ENCODE measurements around the gene EEF1A2.

Gene EEF1A2

GRCh38 chr20:63504642-63505041 lies 5.8 kb upstream of the EEF1A2 start:
- DNase-seq: no peak
- H3K9me3 ChIP-seq (ENCODE audit: control extremely low read depth in 1 of 5, control insufficient read depth in 4 of 5, insufficient read depth in 2 of 5, low read depth in 1 of 5, low read length in 4 of 5): peaks cover 0 to 25% (median 15%) of the 10 kb centered on the region in 5 experiments
- H3K36me3 ChIP-seq (ENCODE audit: control insufficient read depth in 4 of 4, insufficient read depth in 4 of 4, low read length in 3 of 4): no peaks in the 10 kb centered on the region
- H3K4me3 ChIP-seq (ENCODE audit: control insufficient read depth in 1 of 7, extremely low read depth in 1 of 7, insufficient read depth in 4 of 7, low read depth in 2 of 7, low read length in 6 of 7): no peak overlapping the region
- POLR2A ChIA-PET: no interaction called here
- peaks cover 0 to 50% (median 7%) of the 10 kb centered on the region in 5 experiments for H3K27me3 ChIP-seq (replicated peaks in 2 of 5; ENCODE audit: control insufficient read depth in 4 of 5, insufficient read depth in 5 of 5, low read length in 4 of 5)
- H3K4me1 ChIP-seq (ENCODE audit: control extremely low read depth in 1 of 4, control insufficient read depth in 4 of 4, insufficient read depth in 4 of 4, low read length in 3 of 4): peaks cover 0 to 2% (median 0%) of the 10 kb centered on the region in 4 experiments
- CTCF ChIA-PET: interaction anchor here (2.2 kb wide), 1 partner anchor 8 kb away, joined by 10 read pairs; no protein-coding TSS in a partner anchor
- no peak overlapping the region for H3K27ac ChIP-seq (ENCODE audit: insufficient read depth in 1 of 2, low read depth in 1 of 2, low read length in 2 of 2, poor library complexity in 1 of 2, severe bottlenecking in 2 of 2)
- WGBS (ENCODE audit: insufficient coverage): 96% methylated on average over 8 of the region's 9 CpGs

GRCh38 chr20:63503524-63503923 lies 4.6 kb upstream of the EEF1A2 start:
- peaks cover 0 to 25% (median 15%) of the 10 kb centered on the region in 5 experiments for H3K9me3 ChIP-seq (ENCODE audit: control extremely low read depth in 1 of 5, control insufficient read depth in 4 of 5, insufficient read depth in 2 of 5, low read depth in 1 of 5, low read length in 4 of 5)
- H3K4me3 ChIP-seq (ENCODE audit: control insufficient read depth in 1 of 7, extremely low read depth in 1 of 7, insufficient read depth in 4 of 7, low read depth in 2 of 7, low read length in 6 of 7): no peak overlapping the region
- CTCF ChIA-PET: interaction anchor here (0.6 kb wide), 1 partner anchor 41 kb away, joined by 3 read pairs; no protein-coding TSS in a partner anchor
- H3K27me3 ChIP-seq (replicated peaks in 2 of 5; ENCODE audit: control insufficient read depth in 4 of 5, insufficient read depth in 5 of 5, low read length in 4 of 5): peaks cover 0 to 54% (median 7%) of the 10 kb centered on the region in 5 experiments
- no peak for DNase-seq
- H3K36me3 ChIP-seq (ENCODE audit: control insufficient read depth in 4 of 4, insufficient read depth in 4 of 4, low read length in 3 of 4): no peaks in the 10 kb centered on the region
- 47% methylated on average over 4 of the region's 7 CpGs for WGBS (ENCODE audit: insufficient coverage)
- H3K27ac ChIP-seq (ENCODE audit: insufficient read depth in 1 of 2, low read depth in 1 of 2, low read length in 2 of 2, poor library complexity in 1 of 2, severe bottlenecking in 2 of 2): no peak overlapping the region
- POLR2A ChIA-PET: no interaction called here
- peaks cover 0 to 7% (median 4%) of the 10 kb centered on the region in 4 experiments for H3K4me1 ChIP-seq (ENCODE audit: control extremely low read depth in 1 of 4, control insufficient read depth in 4 of 4, insufficient read depth in 4 of 4, low read length in 3 of 4)

- CTCF ChIA-PET: interaction anchor here (0.6 kb wide), 1 partner anchor 42 kb away, joined by 3 read pairs; no protein-coding TSS in a partner anchor
These were observed 3.8 kb upstream of the EEF1A2 start for GRCh38 chr20:63502671-63503172.

GRCh38 chr20:63501818-63502670 lies 3.2 kb upstream of the EEF1A2 start:
- Histone ChIP-seq H3K4me3 (ENCODE audit: control insufficient read depth in 1 of 7, extremely low read depth in 1 of 7, insufficient read depth in 4 of 7, low read depth in 2 of 7, low read length in 6 of 7) (no peak overlapping the region), H3K4me1 (ENCODE audit: control extremely low read depth in 1 of 4, control insufficient read depth in 4 of 4, insufficient read depth in 4 of 4, low read length in 3 of 4) (peaks cover 0 to 12% (median 7%) of the 10 kb centered on the region in 4 experiments), H3K36me3 (ENCODE audit: control insufficient read depth in 4 of 4, insufficient read depth in 4 of 4, low read length in 3 of 4) (no peaks in the 10 kb centered on the region), H3K9me3 (ENCODE audit: control extremely low read depth in 1 of 5, control insufficient read depth in 4 of 5, insufficient read depth in 2 of 5, low read depth in 1 of 5, low read length in 4 of 5) (peaks cover 0 to 25% (median 13%) of the 10 kb centered on the region in 5 experiments), H3K27ac (ENCODE audit: insufficient read depth in 1 of 2, low read depth in 1 of 2, low read length in 2 of 2, poor library complexity in 1 of 2, severe bottlenecking in 2 of 2) (no peak overlapping the region), H3K27me3 (replicated peaks in 2 of 5; ENCODE audit: control insufficient read depth in 4 of 5, insufficient read depth in 5 of 5, low read length in 4 of 5) (peaks cover 0 to 69% (median 9%) of the 10 kb centered on the region in 5 experiments)
- WGBS (ENCODE audit: insufficient coverage): 51% methylated on average over 19 of the region's 26 CpGs
- no peak for DNase-seq
- ChIA-PET POLR2A (no interaction called here), CTCF (no interaction called here)

More at GRCh38 chr20:63502671-63503172, 3.8 kb upstream of the EEF1A2 start:
- POLR2A ChIA-PET: no interaction called here
- Histone ChIP-seq H3K9me3 (ENCODE audit: control extremely low read depth in 1 of 5, control insufficient read depth in 4 of 5, insufficient read depth in 2 of 5, low read depth in 1 of 5, low read length in 4 of 5) (peaks cover 0 to 25% (median 13%) of the 10 kb centered on the region in 5 experiments), H3K4me1 (ENCODE audit: control extremely low read depth in 1 of 4, control insufficient read depth in 4 of 4, insufficient read depth in 4 of 4, low read length in 3 of 4) (peaks cover 0 to 12% (median 7%) of the 10 kb centered on the region in 4 experiments), H3K27ac (ENCODE audit: insufficient read depth in 1 of 2, low read depth in 1 of 2, low read length in 2 of 2, poor library complexity in 1 of 2, severe bottlenecking in 2 of 2) (no peak overlapping the region), H3K27me3 (replicated peaks in 2 of 5; ENCODE audit: control insufficient read depth in 4 of 5, insufficient read depth in 5 of 5, low read length in 4 of 5) (peaks cover 0 to 62% (median 7%) of the 10 kb centered on the region in 5 experiments), H3K36me3 (ENCODE audit: control insufficient read depth in 4 of 4, insufficient read depth in 4 of 4, low read length in 3 of 4) (no peaks in the 10 kb centered on the region), H3K4me3 (ENCODE audit: control insufficient read depth in 1 of 7, extremely low read depth in 1 of 7, insufficient read depth in 4 of 7, low read depth in 2 of 7, low read length in 6 of 7) (no peak overlapping the region)
- WGBS (ENCODE audit: insufficient coverage): 76% methylated on average over 11 of the region's 15 CpGs
- DNase-seq: no peak

GRCh38 chr20:63500902-63501817 lies 2.3 kb upstream of the EEF1A2 start:
- 94% methylated on average over 25 of the region's 27 CpGs for WGBS (ENCODE audit: insufficient coverage)
- ChIA-PET CTCF (no interaction called here), POLR2A (no interaction called here)
- H3K4me1 ChIP-seq (ENCODE audit: control extremely low read depth in 1 of 4, control insufficient read depth in 4 of 4, insufficient read depth in 4 of 4, low read length in 3 of 4): peaks cover 0 to 16% (median 11%) of the 10 kb centered on the region in 4 experiments
- no peaks in the 10 kb centered on the region for H3K36me3 ChIP-seq (ENCODE audit: control insufficient read depth in 4 of 4, insufficient read depth in 4 of 4, low read length in 3 of 4)
- H3K27me3 ChIP-seq (replicated peaks in 2 of 5; ENCODE audit: control insufficient read depth in 4 of 5, insufficient read depth in 5 of 5, low read length in 4 of 5): peaks cover 0 to 76% (median 13%) of the 10 kb centered on the region in 5 experiments
- no peak overlapping the region for H3K4me3 ChIP-seq (ENCODE audit: control insufficient read depth in 1 of 7, extremely low read depth in 1 of 7, insufficient read depth in 4 of 7, low read depth in 2 of 7, low read length in 6 of 7)
- no peak overlapping the region for H3K27ac ChIP-seq (ENCODE audit: insufficient read depth in 1 of 2, low read depth in 1 of 2, low read length in 2 of 2, poor library complexity in 1 of 2, severe bottlenecking in 2 of 2)
- DNase-seq: no peak
- peaks cover 0 to 23% (median 13%) of the 10 kb centered on the region in 5 experiments for H3K9me3 ChIP-seq (ENCODE audit: control extremely low read depth in 1 of 5, control insufficient read depth in 4 of 5, insufficient read depth in 2 of 5, low read depth in 1 of 5, low read length in 4 of 5)

GRCh38 chr20:63500151-63500901 lies 1.4 kb upstream of the EEF1A2 start:
- Histone ChIP-seq H3K4me3 (ENCODE audit: control insufficient read depth in 1 of 7, extremely low read depth in 1 of 7, insufficient read depth in 4 of 7, low read depth in 2 of 7, low read length in 6 of 7) (no peak overlapping the region), H3K27ac (ENCODE audit: insufficient read depth in 1 of 2, low read depth in 1 of 2, low read length in 2 of 2, poor library complexity in 1 of 2, severe bottlenecking in 2 of 2) (no peak overlapping the region), H3K27me3 (replicated peaks in 2 of 5; ENCODE audit: control insufficient read depth in 4 of 5, insufficient read depth in 5 of 5, low read length in 4 of 5) (peaks cover 0 to 73% (median 13%) of the 10 kb centered on the region in 5 experiments), H3K9me3 (ENCODE audit: control extremely low read depth in 1 of 5, control insufficient read depth in 4 of 5, insufficient read depth in 2 of 5, low read depth in 1 of 5, low read length in 4 of 5) (peaks cover 0 to 16% (median 6%) of the 10 kb centered on the region in 5 experiments), H3K4me1 (ENCODE audit: control extremely low read depth in 1 of 4, control insufficient read depth in 4 of 4, insufficient read depth in 4 of 4, low read length in 3 of 4) (peaks cover 0 to 16% (median 11%) of the 10 kb centered on the region in 4 experiments), H3K36me3 (ENCODE audit: control insufficient read depth in 4 of 4, insufficient read depth in 4 of 4, low read length in 3 of 4) (no peaks in the 10 kb centered on the region)
- ChIA-PET CTCF (no interaction called here), POLR2A (no interaction called here)
- no peak for DNase-seq
- WGBS (ENCODE audit: insufficient coverage): 86% methylated on average over 17 of the region's 24 CpGs

Data from common myeloid progenitor, CD34-positive (primary cell).